D341Med (cell line): ENCODE data around the gene ZBTB34.
"Not testable (repeated sequence)": the region's sequence is repeated elsewhere in the genome, so short reads cannot be mapped to it uniquely, and the experiment has no call there.

ENCODE experiments used
- DNase-seq: peaks from one replicate; pipeline ENCODE4 v3.0.0; 2012; ENCODE audit warnings: low spot score

The ZBTB34 gene

GRCh38 chr9:126860077-126860756, at the start of gene ZBTB34:
TSS of gene ZBTB34 (plus strand) at chr9:126860639. CDS start at chr9:126879400, 18,761 bp downstream.
- DNase-seq: peak; percentile 94

- no peak for DNase-seq
These were observed 47.4 kb upstream of the ZBTB34 start for GRCh38 chr9:126813072-126813471.

GRCh38 chr9:126814091-126814490, 46.3 kb upstream of the ZBTB34 start:
- DNase-seq: no peak

GRCh38 chr9:126817615-126818014, 42.8 kb upstream of the ZBTB34 start:
- not testable (repeated sequence) for DNase-seq

GRCh38 chr9:126818482-126818881, 42.0 kb upstream of the ZBTB34 start:
- no peak for DNase-seq

GRCh38 chr9:126819482-126819881, 41.0 kb upstream of the ZBTB34 start:
- no peak for DNase-seq

GRCh38 chr9:126822278-126822677, 38.2 kb upstream of the ZBTB34 start:
- DNase-seq: no peak

GRCh38 chr9:126822873-126823272, 37.6 kb upstream of the ZBTB34 start:
- DNase-seq: no peak

GRCh38 chr9:126824052-126824451, 36.4 kb upstream of the ZBTB34 start:
- not testable (repeated sequence) for DNase-seq

- no peak for DNase-seq
These were observed 33.2 kb upstream of the ZBTB34 start for GRCh38 chr9:126827227-126827626.

GRCh38 chr9:126829035-126829434, 31.4 kb upstream of the ZBTB34 start:
- no peak for DNase-seq

- no peak for DNase-seq
These were observed 29.6 kb upstream of the ZBTB34 start for GRCh38 chr9:126830827-126831226.

- no peak for DNase-seq
These were observed 28.0 kb upstream of the ZBTB34 start for GRCh38 chr9:126832440-126832839.

GRCh38 chr9:126833020-126833419, 27.4 kb upstream of the ZBTB34 start:
- DNase-seq: no peak

- no peak for DNase-seq
These were observed 26.6 kb upstream of the ZBTB34 start for GRCh38 chr9:126833710-126834345.

GRCh38 chr9:126834672-126835071, 25.8 kb upstream of the ZBTB34 start:
- no peak for DNase-seq

- DNase-seq: no peak
These were observed 24.2 kb upstream of the ZBTB34 start for GRCh38 chr9:126836216-126836615.

GRCh38 chr9:126838055-126838811, 22.2 kb upstream of the ZBTB34 start:
- DNase-seq: no peak

GRCh38 chr9:126838895-126839294, 21.5 kb upstream of the ZBTB34 start:
- DNase-seq: no peak

- no peak for DNase-seq
These were observed 21.1 kb upstream of the ZBTB34 start for GRCh38 chr9:126839301-126839700.

- no peak for DNase-seq
These were observed 18.1 kb upstream of the ZBTB34 start for GRCh38 chr9:126842220-126842842.

GRCh38 chr9:126842977-126843799, 17.3 kb upstream of the ZBTB34 start:
- DNase-seq: no peak
